GM19438 (cell line): ENCODE data around the gene THSD4.
"Not testable (repeated sequence)": the region's sequence is repeated elsewhere in the genome, so short reads cannot be mapped to it uniquely, and the experiment has no call there.

Experiments
- ATAC-seq: cut with Tn5 transposase; IDR thresholded peaks from one replicate; pipeline ENCODE4 v1.9.1; 2021; ENCODE audit warnings: low read depth; ENCODE audit not compliant: unreplicated experiment

Gene THSD4

DNA sequence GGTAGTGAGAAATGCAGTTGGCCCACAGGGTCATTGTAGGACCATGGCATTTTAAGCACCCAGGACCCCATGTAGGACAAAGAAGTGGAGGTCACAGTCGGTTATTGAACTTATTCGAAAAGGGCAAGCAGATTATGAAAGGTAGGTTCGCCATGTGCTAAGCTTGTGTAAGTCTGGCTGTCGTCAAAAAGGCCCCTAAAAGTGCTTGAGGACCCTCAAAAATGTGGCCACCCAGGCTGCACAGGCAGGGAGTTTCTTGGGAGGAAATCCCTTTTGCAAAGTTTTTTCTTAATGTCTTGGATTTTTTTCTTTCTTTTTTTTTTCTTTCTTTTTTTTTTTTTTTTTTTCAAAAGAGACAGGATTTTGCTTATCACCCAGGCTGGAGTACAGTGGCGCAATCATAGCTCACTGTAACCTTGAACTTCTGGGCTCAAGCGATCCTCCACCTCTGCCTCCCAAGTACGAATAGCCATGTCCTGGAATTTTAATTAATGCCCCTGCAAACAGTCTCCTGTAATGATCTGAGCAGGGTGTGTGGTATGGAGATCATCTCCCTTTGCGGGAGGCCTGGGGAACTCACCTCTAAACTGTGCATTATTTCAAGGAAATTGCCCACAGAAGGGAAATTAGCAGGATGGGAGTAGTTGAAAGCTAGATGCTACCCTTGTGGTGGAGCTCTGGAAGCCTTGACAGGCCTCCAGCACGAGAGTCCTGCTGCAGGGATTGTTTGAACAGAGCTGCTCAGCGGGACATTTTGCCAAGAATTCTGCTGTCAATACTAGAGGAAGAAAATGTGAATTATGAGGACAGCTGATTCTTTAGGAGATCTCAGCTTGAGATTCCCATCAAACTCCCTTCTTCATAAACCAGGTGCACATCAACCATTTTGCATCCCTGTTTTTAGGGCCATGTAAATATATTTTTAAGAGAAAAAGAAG is 28.4 kb downstream of the THSD4 start:
- ATAC-seq: no peak

DNA sequence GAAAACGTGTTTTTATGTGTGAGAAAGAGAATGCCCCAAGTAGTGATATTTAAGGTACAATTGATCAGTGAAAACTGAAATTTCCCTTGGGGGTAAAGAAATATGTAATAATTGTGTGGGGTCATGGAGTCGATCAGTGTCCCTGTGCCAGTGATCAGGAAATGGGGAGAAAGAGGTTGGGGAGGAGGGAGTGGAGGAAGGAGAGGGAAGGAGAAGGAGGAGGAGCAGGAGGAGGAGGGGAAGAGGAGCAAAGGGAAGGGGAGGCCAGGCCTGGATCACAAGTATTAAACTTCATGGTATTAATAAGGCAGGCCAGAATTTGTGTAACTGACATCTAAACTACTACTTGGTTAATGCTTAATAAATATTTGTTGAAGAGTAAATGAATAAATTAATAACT is 30.4 kb downstream of the THSD4 start:
- no peak for ATAC-seq

DNA sequence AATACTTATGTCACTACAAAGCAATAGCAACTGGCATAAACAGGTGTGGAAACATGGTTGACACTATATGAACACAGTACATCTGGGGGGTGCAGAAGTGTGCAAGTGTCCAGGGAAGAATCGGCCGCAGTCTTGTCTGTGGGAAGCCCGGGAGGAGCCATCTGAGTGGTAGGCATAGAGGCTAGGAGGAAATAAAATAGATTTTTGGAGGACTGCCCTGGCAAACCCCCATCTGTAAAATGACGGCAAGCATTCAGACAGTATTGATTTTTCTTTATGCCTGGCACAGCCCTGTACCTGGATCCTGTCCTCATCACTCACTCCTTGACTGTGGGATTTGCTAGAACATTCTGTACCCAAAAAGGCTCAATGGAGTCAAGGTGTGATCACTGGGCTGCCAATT is 31.3 kb downstream of the THSD4 start:
- ATAC-seq: no peak

DNA sequence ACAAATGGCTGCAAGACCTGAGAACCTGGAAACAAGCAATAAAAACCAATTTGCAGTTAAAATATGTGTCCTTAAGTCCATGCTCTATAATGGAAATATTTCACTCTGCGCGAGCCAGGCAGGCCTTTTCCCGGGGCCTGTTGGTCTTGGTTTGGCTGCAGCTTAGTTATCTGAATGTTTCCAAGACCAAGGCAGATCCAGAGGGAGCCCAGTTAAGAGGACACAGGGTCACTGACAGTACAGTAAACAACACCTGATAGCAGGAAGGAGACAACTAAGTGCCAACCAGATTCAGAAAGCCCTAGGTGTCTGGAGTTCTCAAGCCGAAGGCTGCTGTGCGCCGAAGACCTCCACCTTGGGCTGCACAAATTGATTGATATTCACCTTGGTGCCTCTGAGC is 32.8 kb downstream of the THSD4 start:
- no peak for ATAC-seq

DNA sequence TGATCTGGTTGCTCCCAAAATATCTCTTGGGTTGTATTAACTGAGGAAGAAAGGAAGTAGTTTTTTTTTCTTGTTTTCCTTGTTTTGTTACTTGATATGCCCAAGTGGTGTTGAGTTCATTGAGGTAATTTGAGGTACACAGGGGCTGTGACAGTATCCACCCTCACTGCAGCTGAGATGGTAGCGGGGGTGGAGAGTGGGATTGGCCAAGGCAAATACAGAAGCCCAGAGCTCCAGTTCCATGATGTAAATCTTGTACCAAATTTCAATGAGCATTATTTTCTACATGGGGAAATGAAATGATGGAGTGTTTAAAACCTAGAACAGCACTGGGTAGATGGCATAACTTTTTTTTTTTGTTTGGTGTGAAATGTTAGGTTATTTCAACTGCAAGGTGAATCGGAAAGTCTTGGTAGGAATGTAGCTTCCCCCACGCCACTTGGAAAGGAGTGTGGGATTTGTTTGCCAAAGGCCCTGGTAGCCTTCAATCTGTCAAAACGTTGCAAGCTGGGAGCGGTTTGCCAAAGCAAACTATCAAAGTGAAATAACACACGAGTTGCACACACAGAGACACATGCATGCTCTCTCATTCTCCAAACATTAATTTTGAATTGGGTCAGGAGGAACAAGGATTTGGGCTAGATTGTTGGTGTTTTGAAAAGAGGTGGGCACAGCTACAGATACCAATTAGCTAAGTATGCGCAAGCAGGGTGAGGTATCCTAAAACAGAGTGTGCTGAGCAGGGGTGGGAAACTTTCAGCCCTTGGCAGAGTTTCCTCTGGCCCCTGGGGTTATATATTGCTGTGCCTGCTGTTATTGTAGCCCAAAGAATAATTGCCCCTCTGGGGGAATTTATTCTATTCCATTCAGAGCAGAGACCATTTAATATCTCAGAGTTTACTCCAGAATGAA is 34.6 kb downstream of the THSD4 start:
- ATAC-seq: no peak

DNA sequence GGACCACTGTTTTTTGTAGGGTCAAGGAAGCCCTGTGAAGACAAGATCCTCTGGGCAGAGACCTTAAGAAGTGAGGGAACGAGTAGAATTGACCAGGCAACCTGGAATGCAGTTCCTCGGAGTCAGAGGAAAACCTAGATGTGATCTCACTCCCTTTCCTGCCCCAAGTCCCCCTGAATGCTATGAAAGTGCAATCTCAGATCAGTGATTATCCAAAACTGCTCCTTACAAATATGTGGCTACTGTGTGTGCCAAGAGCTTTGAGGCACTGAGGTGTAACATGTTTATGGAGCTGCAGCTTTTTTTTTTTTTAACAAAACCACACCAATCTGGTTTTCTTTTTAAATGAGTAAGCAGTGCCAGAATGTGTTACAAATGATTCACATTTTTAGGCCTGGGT is 35.8 kb downstream of the THSD4 start:
- no peak for ATAC-seq

DNA sequence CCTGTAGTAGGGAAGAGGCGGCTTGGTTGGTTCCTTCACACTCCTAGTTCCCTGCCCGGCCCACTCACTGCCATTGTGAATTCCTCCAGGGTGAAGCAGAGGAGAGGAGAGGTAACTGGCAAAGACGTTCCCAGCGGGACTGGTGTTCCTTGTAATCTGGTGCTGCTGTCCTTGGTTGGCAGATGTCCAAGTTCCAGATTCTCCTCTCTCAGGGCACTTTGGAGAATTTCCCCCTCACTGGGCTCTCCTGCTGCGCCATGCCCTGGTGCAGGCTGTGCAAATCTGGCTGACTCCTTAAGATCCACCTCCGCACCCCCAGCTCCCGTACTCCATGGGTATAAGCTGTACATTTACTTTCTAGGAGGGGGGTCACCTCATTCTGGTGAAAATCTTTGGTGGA is 37.3 kb downstream of the THSD4 start:
- no peak for ATAC-seq

DNA sequence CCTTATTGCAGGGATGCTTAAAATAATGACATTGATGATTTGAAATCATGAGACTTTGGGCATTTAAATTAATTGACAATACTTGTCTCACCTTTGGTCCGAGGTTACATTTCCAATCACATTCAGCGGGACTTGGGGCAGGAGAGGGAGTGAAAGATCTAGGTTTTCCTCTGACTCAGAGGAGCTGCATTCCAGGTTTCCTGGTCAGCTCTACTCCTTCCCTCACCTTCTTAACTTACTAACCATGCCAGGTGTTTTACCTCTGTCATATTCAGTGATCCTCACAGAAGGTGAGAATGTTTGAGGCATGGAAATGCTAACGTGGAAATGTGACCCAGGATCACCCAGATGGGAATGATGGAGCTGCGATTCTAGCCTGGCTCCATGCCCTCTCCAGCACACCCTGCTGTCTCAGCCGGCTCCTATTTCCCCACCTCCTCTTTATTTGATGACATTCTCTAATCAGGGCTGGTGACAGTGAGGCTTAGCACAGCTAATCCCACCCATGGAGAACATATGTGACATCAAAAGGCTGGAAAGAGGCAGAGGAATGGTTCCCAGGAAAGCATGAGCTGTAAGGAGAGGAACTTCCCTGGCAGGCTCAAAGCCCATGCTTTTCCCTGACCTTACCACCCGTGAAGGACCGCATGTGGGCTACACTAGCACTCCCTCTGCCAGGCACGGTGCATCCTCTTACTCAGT is 38.7 kb downstream of the THSD4 start:
- ATAC-seq: no peak

DNA sequence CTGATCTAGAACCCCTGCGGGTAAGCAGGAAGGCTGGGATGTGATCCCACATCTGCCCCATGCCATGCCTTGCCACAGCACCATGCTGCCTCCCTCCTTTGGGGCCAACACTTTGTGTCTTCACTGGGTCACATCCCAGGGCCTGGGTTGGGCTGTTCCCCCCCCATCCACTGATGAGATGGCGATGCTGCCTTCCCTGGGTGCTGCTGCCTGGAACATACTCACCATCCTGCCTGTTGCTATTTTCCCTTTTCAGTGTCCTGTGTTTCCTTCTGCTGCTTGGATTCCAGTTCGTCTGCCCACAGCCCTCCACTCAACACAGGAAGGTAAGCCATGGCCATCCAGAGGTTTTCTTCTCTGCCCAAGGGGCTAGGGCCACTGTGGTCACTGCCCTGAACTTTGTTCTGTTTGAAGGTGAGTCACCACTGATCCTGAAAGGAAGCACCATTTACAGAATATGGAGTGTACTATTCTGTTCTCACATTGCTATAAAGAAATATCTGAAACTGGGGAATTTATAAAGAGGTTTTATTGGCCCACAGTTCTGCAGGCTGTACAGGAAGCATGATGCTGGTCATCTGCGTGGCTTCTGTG is 39.4 kb downstream of the THSD4 start:
- ATAC-seq: no peak

DNA sequence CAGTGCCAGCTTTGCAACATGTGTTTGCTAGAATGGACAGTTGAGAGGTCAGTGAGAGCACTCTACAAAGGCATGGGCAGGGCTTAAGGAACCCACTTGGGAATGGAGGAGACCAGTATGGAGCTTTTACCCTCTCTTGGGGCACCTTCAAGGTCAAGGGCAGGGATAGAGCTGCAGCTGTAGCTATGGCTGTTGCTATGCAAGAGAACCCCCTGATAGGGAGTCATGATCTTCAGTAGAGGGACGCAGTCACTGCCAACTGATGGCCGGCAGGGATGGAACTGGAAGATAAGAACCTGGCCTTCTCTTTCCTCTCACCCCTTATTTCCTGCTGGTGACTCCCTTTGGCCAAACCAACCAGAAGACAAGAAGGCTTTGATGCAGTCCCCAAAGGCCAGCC is 40.3 kb downstream of the THSD4 start:
- ATAC-seq: no peak

DNA sequence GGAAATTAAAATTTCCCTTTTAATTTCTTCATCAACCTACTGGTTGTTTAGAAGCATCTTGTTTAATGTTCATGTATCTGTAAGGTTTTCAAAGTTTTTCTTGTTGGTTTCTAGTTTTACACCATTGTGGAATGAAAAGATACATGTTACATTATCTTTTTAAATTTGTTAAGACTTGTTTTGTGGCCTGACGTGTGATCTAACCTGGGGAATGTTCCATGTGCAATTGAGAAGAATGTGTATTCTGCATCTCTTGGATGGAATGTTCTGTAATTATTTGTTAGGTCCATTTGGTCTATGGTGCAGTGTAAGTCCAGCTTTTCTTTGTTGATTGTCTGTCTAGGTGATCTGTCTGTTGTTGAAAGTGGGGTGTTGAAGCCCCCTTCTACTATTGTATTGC is 45.7 kb downstream of the THSD4 start:
- ATAC-seq: no peak

DNA sequence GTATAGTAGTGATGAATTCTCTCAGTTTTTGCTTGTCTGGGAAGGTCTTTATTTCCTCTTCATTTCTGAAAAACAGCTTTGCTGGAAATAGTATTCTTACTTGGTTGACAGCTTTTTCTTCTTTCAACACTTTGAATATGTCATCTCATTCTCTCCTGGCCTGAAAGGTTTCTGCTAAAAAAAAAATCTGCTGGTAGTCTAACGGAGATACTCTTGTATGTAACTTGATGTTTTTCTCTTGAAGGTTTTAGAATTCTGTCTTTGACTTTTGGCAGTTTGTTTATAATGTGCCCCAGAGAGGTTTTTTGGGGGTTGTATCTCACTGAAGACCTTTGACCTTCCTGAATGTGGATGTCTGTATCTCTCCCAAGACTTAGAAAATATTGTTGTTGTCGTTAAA is 47.0 kb downstream of the THSD4 start:
- ATAC-seq: no peak

DNA sequence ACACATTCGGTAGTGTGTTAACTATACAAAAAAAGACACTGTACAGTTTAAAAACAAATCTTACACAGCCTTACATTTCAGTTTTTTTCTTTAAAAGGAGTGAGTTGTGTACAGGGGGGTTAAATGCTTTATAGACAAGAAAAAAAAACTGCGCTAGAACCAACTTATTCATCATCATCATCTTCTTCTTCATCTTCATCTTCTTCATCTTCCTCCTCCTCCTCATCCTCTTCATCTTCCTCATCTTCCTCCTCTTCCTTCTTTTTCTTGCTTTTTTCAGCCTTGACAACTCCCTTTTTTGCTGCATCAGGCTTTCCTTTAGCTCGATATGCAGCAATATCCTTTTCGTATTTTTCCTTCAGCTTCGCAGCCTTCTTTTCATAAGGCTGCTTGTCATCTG is 49.3 kb downstream of the THSD4 start:
- ATAC-seq: not testable (repeated sequence)

DNA sequence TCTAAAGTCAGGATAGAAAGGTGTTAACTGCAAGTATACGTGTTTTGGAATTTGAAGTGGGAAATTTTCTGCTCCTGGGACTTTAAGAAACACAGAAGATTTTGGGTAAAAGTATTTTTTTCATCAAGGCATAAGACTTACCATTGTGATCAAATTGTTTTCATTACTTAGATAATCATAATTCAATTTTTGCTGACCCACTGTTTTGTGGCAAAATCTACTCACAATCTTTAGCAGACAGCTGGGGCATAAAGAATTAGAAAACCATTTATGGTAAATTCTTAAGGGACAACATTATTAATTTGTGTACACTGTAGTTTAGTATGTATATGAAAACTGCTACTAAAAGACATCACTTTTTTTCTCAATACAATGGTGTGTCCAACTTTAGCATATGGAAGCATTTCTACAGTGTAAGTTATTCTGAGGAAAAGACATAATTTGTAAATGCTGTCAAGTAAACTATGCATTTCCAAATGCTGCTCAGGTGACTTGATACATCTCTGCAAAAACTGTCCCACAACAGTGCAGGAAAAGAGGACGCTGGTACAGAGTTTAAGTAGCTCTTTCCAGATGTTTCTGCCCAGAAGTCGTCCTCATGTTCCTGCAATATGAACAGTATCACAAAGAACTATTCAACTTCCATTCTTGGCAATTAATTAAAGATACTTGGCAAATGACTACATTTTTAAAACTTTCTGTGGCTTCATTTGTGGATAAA is 52.3 kb downstream of the THSD4 start:
- ATAC-seq: no peak

DNA sequence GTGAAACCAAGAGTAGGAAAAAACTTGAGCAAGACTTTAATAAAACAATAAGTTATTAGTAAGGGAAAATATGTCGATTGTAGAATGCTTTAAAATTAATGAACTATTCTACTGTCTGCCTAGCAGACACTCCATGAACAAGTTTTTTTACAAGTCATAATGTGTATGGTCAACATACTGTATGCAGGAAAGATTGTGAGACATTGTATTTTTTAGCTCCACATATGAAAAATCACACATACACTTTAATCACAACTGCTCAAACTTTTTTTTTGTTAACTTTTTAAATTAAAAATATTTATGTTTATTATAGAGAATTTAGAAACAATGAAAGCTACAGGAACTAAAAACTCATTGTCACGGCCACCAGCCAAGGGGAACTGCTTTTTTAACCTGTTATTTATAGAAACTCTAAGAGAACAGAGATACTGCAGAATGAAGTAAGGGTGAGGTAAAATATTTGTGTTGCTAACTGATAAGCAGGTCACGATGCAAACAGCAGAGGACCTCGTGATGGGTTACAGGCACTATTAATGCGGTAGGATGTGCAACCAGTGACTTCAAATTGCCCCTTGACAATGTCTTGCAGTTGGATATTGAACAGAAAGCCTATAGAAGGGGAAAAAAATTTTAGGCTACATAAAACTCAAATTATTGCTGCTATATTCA is 53.0 kb downstream of the THSD4 start:
- ATAC-seq: no peak

DNA sequence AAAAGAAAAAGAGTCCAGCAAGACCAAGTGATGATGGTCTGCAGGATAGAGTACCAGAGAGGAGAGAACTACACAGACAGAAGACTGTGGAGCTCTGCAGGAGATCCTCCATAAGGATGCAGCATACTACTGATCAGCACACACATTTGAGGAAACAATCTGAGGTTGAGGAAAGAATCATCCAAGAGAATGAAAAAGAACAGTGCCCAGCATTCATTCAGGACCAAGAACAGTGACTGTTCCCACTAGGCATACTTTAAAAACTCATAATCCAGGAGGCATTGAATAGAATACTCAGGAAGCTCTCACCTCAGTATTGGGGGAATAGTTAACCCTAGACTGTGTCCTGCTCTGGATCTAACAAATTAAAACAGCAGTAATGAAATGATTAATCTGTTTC is 54.9 kb downstream of the THSD4 start:
- ATAC-seq: no peak

DNA sequence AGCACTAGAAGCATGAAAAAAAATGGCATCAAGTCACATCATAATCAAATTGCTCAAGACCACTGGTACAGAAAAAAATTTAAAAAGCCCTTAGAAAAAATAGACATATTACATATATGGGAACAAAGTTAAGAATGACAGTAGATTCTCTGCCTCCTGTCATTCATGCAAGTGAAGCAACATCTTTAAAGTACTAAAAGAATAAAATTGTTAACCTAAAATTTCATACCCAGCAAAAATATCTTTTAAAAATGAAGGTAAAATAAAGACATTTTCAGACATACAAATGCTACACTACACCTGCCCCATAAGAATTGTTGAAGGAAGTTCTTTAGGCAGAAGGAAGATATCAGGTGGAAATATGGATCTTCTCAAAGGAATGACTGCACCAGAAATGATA is 55.9 kb downstream of the THSD4 start:
- ATAC-seq: no peak

DNA sequence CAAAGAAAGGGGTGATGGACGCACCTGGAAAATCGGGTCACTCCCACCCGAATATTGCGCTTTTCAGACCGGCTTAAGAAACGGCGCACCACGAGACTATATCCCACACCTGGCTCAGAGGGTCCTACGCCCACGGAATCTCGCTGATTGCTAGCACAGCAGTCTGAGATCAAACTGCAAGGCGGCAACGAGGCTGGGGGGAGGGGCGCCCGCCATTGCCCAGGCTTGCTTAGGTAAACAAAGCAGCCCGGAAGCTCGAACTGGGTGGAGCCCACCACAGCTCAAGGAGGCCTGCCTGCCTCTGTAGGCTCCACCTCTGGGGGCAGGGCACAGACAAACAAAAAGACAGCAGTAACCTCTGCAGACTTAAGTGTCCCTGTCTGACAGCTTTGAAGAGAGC is 59.1 kb downstream of the THSD4 start:
- ATAC-seq: not testable (repeated sequence)
